C4-2B (cell line): Measurements from ENCODE around the gene TYK2.

Source experiments
- H3K27ac ChIP-seq: fragments of 450-650 bp; 2 replicates; pipeline ENCODE4 v1.5.1; 2017
- ZFX ChIP-seq: fragments of 450-650 bp; IDR thresholded peaks from 2 replicates; pipeline ENCODE4 v1.6.1; 2017
- TF ChIP-seq, protein P1 (sequence below): fragments of 450-650 bp; conservative IDR thresholded peaks from 2 replicates; pipeline ENCODE4 v1.5.1; 2017; ENCODE audit warnings: mild to moderate bottlenecking

TYK2 gene

DNA sequence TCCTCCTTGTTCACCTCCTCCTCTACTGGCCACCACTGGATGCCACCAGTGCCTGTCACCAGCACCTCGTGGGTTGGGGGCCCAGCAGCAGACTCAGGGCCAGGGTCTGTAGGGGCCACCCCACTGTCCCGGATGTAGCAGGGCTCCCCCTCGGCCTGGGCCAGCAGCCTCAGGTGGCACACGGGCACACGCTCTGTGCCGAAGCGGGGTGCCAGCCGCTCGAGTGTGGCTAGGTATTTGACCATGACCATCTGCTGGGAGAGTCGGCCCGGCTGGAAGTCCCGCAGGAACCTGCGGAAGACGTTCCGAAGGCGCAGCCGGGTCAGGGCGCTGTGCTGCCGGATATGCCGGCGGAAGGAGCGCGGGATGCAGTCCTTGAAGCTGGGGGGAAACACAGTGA, 14.9 kb downstream of the TYK2 start:
- no peak for TF ChIP-seq ZFX
- TF ChIP-seq, protein P1, sequence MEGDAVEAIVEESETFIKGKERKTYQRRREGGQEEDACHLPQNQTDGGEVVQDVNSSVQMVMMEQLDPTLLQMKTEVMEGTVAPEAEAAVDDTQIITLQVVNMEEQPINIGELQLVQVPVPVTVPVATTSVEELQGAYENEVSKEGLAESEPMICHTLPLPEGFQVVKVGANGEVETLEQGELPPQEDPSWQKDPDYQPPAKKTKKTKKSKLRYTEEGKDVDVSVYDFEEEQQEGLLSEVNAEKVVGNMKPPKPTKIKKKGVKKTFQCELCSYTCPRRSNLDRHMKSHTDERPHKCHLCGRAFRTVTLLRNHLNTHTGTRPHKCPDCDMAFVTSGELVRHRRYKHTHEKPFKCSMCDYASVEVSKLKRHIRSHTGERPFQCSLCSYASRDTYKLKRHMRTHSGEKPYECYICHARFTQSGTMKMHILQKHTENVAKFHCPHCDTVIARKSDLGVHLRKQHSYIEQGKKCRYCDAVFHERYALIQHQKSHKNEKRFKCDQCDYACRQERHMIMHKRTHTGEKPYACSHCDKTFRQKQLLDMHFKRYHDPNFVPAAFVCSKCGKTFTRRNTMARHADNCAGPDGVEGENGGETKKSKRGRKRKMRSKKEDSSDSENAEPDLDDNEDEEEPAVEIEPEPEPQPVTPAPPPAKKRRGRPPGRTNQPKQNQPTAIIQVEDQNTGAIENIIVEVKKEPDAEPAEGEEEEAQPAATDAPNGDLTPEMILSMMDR: no peak

DNA sequence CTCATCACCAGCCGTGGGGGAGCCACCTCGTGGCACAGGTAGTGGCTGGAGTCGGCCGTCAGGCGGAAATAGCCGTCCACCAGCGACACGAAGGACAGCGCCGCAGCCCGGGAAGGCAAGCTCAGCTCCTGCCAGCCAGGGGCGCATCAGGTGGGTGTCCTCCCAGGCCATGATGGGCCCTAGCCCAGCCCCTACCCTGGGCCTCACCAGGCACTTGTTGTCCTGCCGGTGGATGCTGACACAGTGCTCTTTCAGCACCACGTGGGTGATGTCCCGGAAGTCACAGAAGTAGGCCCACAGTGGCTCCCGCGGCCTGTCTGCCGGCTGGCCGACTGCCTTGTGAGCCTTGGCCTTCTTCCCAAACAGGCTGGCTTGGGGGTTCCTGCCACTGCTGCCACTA, 15.7 kb downstream of the TYK2 start:
- TF ChIP-seq ZFX: no peak
- TF ChIP-seq, protein P1: no peak

More for the DNA sequence above, 14.9 kb downstream of the TYK2 start:
- H3K27ac ChIP-seq: no peak overlapping the region

DNA sequence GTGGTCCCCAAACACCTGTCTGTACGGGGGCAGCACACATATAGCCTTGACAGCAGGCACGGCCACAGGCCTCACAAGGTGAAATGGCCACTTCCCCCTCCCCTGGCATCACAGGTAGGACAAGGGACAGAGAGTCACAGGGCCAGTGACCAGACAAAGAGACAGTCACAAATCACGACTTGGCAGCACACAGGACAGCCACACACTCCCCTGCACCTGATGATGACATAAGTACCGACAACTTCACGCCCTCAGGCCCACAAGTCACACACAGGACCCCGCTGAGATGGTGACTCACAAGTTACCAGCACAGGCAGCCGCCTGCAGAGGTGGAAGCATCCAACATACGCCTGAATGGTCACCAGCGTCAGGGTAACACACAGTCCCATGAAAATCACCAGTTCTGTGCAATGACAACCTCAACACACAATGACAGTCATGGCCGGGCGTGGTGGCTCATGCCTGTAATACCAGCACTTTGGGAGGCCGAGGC, 16.5 kb downstream of the TYK2 start:
- TF ChIP-seq ZFX: no peak
- TF ChIP-seq, protein P1: no peak

More for the DNA sequence above, 15.7 kb downstream of the TYK2 start:
- no peak overlapping the region for H3K27ac ChIP-seq

DNA sequence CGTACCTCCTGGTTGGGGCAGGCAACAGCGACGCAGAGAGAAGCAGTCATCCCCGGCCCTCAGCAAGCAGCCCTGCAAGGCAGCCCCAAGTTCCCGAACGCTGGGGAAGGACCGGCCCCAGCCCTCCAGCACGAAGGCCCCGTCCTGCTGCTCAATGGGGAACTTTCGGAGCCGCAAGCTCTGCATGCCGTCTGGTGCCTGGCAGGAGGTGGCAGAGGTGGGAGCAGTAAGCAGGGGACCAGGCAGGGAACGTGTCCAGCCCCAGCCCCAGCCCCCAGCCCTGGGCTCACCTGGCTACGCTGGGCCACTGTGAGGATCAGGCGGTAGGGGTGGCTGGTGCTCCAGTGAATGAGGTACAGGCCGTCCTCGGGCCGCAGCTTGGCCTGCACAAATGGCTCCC, 18.1 kb downstream of the TYK2 start:
- H3K27ac ChIP-seq: no peak overlapping the region
- no peak for TF ChIP-seq ZFX
- TF ChIP-seq, protein P1: no peak

More for the DNA sequence above, 16.5 kb downstream of the TYK2 start:
- H3K27ac ChIP-seq: no peak overlapping the region

DNA sequence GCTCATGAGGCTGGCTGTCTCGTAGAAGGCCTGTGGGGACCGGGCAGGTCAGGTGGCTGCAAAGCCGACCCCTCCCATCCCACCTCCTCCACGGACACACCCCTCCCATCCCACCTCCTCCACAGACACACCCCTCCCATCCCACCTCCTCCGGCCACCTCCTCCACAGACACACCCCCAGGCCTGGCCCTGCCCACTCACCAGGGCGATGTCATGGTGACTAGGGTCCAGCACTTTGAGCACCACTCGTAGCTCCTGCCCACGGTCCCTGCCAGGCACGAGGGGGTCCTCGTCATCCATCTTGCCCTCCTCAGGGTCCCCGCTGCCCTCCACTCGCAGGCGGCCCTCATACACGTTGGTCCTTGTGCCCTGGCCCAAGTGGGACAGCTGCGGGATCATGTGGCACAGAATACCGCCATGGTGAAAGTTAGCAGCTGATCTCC, 18.8 kb downstream of the TYK2 start:
- TF ChIP-seq, protein P1: no peak
- TF ChIP-seq ZFX: no peak
- H3K27ac ChIP-seq: no peak overlapping the region

DNA sequence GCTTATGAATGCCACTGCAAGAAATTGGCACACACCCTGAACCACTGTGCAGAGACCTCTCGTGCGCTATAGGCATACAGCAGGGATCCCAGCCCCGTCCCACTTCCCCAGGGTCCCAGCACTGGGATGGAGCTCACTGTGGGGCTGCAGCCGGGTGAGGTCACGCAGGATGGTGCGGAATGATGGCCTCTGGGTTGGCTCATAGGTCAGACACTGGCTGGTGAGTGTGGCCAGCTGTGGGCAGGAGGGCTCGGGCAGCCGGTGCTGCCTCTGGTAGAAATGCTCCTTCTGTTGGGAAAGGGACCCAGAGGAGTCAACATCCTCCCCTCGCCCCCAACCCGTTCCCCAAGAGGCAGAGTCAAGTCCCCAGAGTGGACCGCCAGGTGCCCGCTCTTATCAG, 23.9 kb downstream of the TYK2 start:
- no peak overlapping the region for H3K27ac ChIP-seq
- no peak for TF ChIP-seq ZFX
- TF ChIP-seq, protein P1: no peak

DNA sequence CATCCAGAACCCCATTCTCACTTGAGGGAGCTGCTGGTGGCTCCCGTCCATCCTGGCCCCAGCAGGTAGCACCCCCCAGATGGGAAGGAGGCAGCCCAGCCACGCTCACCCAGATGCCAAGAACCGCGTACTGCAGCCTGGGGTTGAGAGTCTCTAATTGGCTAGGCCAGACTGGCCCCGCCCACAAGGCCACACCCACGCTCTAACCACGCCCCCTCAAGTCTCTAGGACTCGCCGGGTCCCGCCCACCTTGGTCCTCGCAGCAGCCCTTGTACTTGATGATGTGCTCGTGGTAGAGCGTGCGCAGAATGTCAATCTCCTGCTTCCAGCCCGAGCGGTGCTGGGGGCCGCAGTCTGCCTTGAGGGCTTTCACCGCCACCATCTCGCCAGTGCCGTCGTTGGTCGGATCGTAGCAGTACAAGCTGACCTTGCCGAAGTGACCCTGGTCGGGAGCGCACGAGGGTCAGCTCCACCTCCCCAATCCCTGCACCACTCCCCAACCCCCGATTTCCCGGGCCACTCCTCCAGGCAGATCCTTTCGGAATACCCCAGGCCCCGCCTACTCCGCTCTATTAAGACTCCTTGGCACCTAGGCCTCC, 26.5 kb downstream of the TYK2 start:
- no peak overlapping the region for H3K27ac ChIP-seq
- TF ChIP-seq ZFX: no peak
